GM12878 (cell line): ENCODE measurements around the gene RNF126.

Experiments used
- ATF7 ChIP-seq: fragments of 450-650 bp; IDR thresholded peaks from 2 replicates; pipeline ENCODE4 v1.6.1; 2016; ENCODE audit warnings: low read depth, mild to moderate bottlenecking
- BRCA1 ChIP-seq: IDR thresholded peaks from 2 replicates; pipeline ENCODE4 v1.6.1; 2011; ENCODE audit warnings: low read depth, low read length, improper control_type of control experiment
- FOXM1 ChIP-seq: IDR thresholded peaks from 2 replicates; pipeline ENCODE4 v1.6.1; 2012; ENCODE audit warnings: low read depth, mild to moderate bottlenecking, inconsistent platforms, low read length, moderate library complexity
- KAT2A ChIP-seq: conservative IDR thresholded peaks from 2 replicates; pipeline ENCODE4 v1.6.1; 2011; ENCODE audit warnings: low read depth, low read length; ENCODE audit not compliant: control insufficient read depth
- MEF2A ChIP-seq: IDR thresholded peaks from 2 replicates; pipeline ENCODE4 v1.6.1; 2011; ENCODE audit warnings: low read depth, mild to moderate bottlenecking, low read length, moderate library complexity; ENCODE audit not compliant: insufficient read depth
- MXI1 ChIP-seq: fragments of 150-350 bp; IDR thresholded peaks from 2 replicates; pipeline ENCODE4 v1.6.1; 2011; ENCODE audit warnings: low read depth, mild to moderate bottlenecking, inconsistent platforms, low read length, improper control_type of control experiment
- NFYB ChIP-seq: IDR thresholded peaks from 2 replicates; pipeline ENCODE4 v1.6.1; 2011; ENCODE audit warnings: low read depth, mild to moderate bottlenecking, low read length, improper control_type of control experiment, moderate library complexity; ENCODE audit not compliant: insufficient read depth
- POLR2A ChIP-seq: IDR thresholded peaks from 2 replicates; pipeline ENCODE4 v1.6.1; 2011; ENCODE audit warnings: low read depth, mild to moderate bottlenecking, low read length
- RAD21 ChIP-seq: IDR thresholded peaks from 2 replicates; pipeline ENCODE4 v1.6.1; 2011; ENCODE audit warnings: mild to moderate bottlenecking, low read depth, low read length, moderate library complexity; ENCODE audit not compliant: insufficient read depth
- RAD51 ChIP-seq: fragments of 450-650 bp; IDR thresholded peaks from 2 replicates; pipeline ENCODE4 v1.6.1; 2016; ENCODE audit warnings: moderate library complexity, mild to moderate bottlenecking, inconsistent platforms
- ZNF24 ChIP-seq: fragments of 450-650 bp; IDR thresholded peaks from 2 replicates; pipeline ENCODE4 v1.6.1; 2017; ENCODE audit warnings: antibody characterized with exemption, mild to moderate bottlenecking
- ZNF274 ChIP-seq: IDR thresholded peaks from one replicate; pipeline ENCODE4 v1.8.0; 2011; ENCODE audit not compliant: insufficient read length, insufficient read depth
- TF ChIP-seq, protein P1 (sequence below), 3 experiments: IDR thresholded peaks in 2 of 3; conservative IDR thresholded peaks in 1 of 3; 2 replicates each; pipeline ENCODE4 v1.5.1; 2011; ENCODE audit warnings: low read depth in 3 of 3, low read length in 3 of 3, mild to moderate bottlenecking in 3 of 3, control low read depth in 2 of 3, moderate library complexity in 2 of 3, inconsistent platforms in 1 of 3, mixed read lengths in 1 of 3; ENCODE audit not compliant: control insufficient read depth in 2 of 3, insufficient read depth in 1 of 3; ENCODE audit errors: extremely low read depth in 1 of 3
- TF ChIP-seq, protein P2 (sequence below): fragments of 150-350 bp; IDR thresholded peaks from 2 replicates; pipeline ENCODE4 v1.6.1; 2016; ENCODE audit warnings: low read depth, low read length

DNA sequence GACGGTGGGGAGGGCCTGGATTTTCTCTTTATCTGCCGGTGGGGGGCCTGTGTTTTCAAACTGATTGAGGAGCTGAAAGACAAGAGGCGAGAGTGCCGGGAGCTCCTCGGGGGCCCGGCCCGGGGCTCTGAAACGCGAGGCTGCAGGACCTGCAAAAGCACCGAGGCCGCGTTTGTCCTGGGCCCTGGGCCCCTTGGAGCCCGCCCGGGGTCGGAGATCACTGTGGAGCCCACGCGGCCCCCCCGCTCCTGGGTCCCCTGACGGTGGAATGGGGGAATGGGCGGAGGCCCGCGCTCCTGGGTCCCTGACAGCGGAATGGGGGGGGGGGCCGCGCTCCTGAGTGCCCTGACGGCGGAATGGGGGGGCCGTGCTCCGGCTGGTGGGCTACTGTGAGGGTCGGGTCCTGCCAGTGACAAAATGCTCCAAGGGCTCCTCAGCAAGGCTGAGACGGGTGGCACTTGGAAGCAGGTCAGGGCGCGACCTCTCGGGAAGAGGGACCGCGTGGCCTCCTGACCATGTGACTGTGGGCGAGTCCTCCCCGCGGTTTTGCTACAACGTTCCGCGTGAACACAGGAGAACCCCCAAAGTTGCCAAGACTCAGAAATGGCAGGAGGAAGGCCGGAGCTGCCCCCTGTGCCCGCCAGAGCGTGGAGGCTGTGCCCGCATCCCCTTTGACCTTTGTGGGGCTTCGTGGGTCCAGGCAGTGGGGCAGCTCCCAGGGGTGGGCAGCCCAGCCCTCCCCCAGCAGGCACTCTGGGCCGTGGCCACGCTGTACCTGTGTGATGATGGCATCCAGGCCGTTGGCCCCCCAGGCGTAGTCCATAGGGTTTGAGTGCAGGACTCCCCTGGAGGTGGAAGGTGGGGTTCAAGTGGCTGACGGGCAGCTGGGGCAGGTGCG, 13.9 kb downstream of the RNF126 start:
- TF ChIP-seq ATF7 (no peak), ZNF274 (no peak), FOXM1 (no peak), POLR2A (no peak), RAD21 (no peak), MEF2A (no peak), NFYB (no peak), BRCA1 (no peak), KAT2A (no peak), ZNF24 (no peak), MXI1 (no peak), RAD51 (no peak)
- TF ChIP-seq, protein P1, sequence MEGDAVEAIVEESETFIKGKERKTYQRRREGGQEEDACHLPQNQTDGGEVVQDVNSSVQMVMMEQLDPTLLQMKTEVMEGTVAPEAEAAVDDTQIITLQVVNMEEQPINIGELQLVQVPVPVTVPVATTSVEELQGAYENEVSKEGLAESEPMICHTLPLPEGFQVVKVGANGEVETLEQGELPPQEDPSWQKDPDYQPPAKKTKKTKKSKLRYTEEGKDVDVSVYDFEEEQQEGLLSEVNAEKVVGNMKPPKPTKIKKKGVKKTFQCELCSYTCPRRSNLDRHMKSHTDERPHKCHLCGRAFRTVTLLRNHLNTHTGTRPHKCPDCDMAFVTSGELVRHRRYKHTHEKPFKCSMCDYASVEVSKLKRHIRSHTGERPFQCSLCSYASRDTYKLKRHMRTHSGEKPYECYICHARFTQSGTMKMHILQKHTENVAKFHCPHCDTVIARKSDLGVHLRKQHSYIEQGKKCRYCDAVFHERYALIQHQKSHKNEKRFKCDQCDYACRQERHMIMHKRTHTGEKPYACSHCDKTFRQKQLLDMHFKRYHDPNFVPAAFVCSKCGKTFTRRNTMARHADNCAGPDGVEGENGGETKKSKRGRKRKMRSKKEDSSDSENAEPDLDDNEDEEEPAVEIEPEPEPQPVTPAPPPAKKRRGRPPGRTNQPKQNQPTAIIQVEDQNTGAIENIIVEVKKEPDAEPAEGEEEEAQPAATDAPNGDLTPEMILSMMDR (IDR thresholded peaks at IDR 0.05 in 2 of 3, conservative IDR thresholded peaks at IDR 0.05 in 1 of 3; ENCODE audit: control insufficient read depth in 2 of 3, extremely low read depth in 1 of 3, insufficient read depth in 1 of 3, low read depth in 3 of 3, low read length in 3 of 3), result no peak
- TF ChIP-seq, protein P2, sequence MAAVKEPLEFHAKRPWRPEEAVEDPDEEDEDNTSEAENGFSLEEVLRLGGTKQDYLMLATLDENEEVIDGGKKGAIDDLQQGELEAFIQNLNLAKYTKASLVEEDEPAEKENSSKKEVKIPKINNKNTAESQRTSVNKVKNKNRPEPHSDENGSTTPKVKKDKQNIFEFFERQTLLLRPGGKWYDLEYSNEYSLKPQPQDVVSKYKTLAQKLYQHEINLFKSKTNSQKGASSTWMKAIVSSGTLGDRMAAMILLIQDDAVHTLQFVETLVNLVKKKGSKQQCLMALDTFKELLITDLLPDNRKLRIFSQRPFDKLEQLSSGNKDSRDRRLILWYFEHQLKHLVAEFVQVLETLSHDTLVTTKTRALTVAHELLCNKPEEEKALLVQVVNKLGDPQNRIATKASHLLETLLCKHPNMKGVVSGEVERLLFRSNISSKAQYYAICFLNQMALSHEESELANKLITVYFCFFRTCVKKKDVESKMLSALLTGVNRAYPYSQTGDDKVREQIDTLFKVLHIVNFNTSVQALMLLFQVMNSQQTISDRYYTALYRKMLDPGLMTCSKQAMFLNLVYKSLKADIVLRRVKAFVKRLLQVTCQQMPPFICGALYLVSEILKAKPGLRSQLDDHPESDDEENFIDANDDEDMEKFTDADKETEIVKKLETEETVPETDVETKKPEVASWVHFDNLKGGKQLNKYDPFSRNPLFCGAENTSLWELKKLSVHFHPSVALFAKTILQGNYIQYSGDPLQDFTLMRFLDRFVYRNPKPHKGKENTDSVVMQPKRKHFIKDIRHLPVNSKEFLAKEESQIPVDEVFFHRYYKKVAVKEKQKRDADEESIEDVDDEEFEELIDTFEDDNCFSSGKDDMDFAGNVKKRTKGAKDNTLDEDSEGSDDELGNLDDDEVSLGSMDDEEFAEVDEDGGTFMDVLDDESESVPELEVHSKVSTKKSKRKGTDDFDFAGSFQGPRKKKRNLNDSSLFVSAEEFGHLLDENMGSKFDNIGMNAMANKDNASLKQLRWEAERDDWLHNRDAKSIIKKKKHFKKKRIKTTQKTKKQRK, result no peak
